Tibial artery (tissue), 4 donors: ENCODE data around the gene PCSK5.

Source experiments
- DNase-seq, 2 donors: peaks; one replicate each; pipeline ENCODE4 v3.0.0-alpha.2; 2019
- H3K27ac ChIP-seq, 2 donors: fragments of 200-600 bp; sonication (generic) in 1 of 2; 1 replicate in 1 of 2; 2 replicates in 1 of 2; pipeline ENCODE4 v1.5.1; 2018 to 2019; ENCODE audit warnings: mild to moderate bottlenecking in 1 of 2
- H3K27me3 ChIP-seq, 2 donors: fragments of 200-600 bp; sonication (generic) in 1 of 2; one replicate each; pipeline versions ENCODE4 v1.5.1 to v1.6.0; 2016 to 2019
- H3K36me3 ChIP-seq, 3 donors: fragments of 200-600 bp; sonication (generic) in 2 of 3; one replicate each; pipeline ENCODE4 v1.5.1; 2016 to 2019; ENCODE audit warnings: mild to moderate bottlenecking in 2 of 3
- H3K4me1 ChIP-seq, 4 donors: fragments of 200-600 bp; sonication (generic) in 2 of 4; 1 replicate in 3 of 4; 2 replicates in 1 of 4; pipeline ENCODE4 v1.5.1; 2016 to 2019
- H3K4me3 ChIP-seq, 2 donors: fragments of 200-600 bp; sonication (generic) in 1 of 2; 1 replicate in 1 of 2; 2 replicates in 1 of 2; pipeline ENCODE4 v1.5.1; 2018 to 2019; ENCODE audit warnings: mild to moderate bottlenecking in 2 of 2
- H3K9me3 ChIP-seq, 3 donors: fragments of 200-600 bp; sonication (generic) in 1 of 3; one replicate each; pipeline ENCODE4 v1.5.1; 2016 to 2019
- CTCF ChIP-seq, 2 experiments: fragments of 200-600 bp in 1 of 2; fragments of 450-650 bp in 1 of 2; IDR thresholded peaks; one replicate each; pipeline ENCODE4 v1.5.1; 2017 to 2019; ENCODE audit warnings: antibody characterized with exemption in 2 of 2, mild to moderate bottlenecking in 1 of 2, moderate library complexity in 1 of 2
- intact Hi-C: fragments of 100-400 bp; cut with DNase I; formaldehyde crosslinking; loops from one replicate; pipeline ENCODE4 v1.15.0; 2023; ENCODE audit warnings: low total_unique reads

PCSK5 gene

GRCh38 chr9:75912951-75913350, 22.5 kb downstream of the PCSK5 start:
- no peaks in the 10 kb centered on the region for H3K27me3 ChIP-seq
- no peak overlapping the region for H3K27ac ChIP-seq
- no peak for TF ChIP-seq CTCF (IDR thresholded peaks at IDR 0.05)
- no peaks in the 10 kb centered on the region for H3K36me3 ChIP-seq
- no peaks in the 10 kb centered on the region for H3K9me3 ChIP-seq
- H3K4me3 ChIP-seq = no peak overlapping the region
- peaks cover 0 to 5% (median under 1%) of the 10 kb centered on the region in 4 donors for H3K4me1 ChIP-seq
- no peak for DNase-seq
- intact Hi-C loops = no loop called here

GRCh38 chr9:75914002-75914401, 23.5 kb downstream of the PCSK5 start:
- H3K27ac ChIP-seq = no peak overlapping the region
- no peak for DNase-seq
- H3K27me3 ChIP-seq = no peaks in the 10 kb centered on the region
- no peaks in the 10 kb centered on the region for H3K9me3 ChIP-seq
- no peak for TF ChIP-seq CTCF (IDR thresholded peaks at IDR 0.05)
- no peak overlapping the region for H3K4me3 ChIP-seq
- intact Hi-C loops = no loop called here
- H3K4me1 ChIP-seq = no peaks in the 10 kb centered on the region
- no peaks in the 10 kb centered on the region for H3K36me3 ChIP-seq

GRCh38 chr9:75914883-75915452, 24.5 kb downstream of the PCSK5 start:
- H3K36me3 ChIP-seq = no peaks in the 10 kb centered on the region
- TF ChIP-seq CTCF (IDR thresholded peaks at IDR 0.05) = no peak
- intact Hi-C loops = no loop called here

GRCh38 chr9:75918154-75918553, 27.7 kb downstream of the PCSK5 start:
- intact Hi-C loops = no loop called here
- Histone ChIP-seq H3K4me3 (no peak overlapping the region), H3K36me3 (no peaks in the 10 kb centered on the region), H3K9me3 (no peaks in the 10 kb centered on the region), H3K27me3 (no peaks in the 10 kb centered on the region), H3K4me1 (no peaks in the 10 kb centered on the region), H3K27ac (no peak overlapping the region)
- TF ChIP-seq CTCF (IDR thresholded peaks at IDR 0.05) = no peak
- no peak for DNase-seq

More at GRCh38 chr9:75914883-75915452, 24.5 kb downstream of the PCSK5 start:
- Histone ChIP-seq H3K27me3 (no peaks in the 10 kb centered on the region), H3K9me3 (no peaks in the 10 kb centered on the region), H3K4me1 (no peaks in the 10 kb centered on the region), H3K27ac (no peak overlapping the region), H3K4me3 (no peak overlapping the region)
- DNase-seq = no peak

GRCh38 chr9:75918909-75919308, 28.4 kb downstream of the PCSK5 start:
- intact Hi-C loops = no loop called here

More at GRCh38 chr9:75918909-75919308, 28.4 kb downstream of the PCSK5 start:
- no peaks in the 10 kb centered on the region for H3K36me3 ChIP-seq
- DNase-seq = no peak
- no peaks in the 10 kb centered on the region for H3K9me3 ChIP-seq
- no peak overlapping the region for H3K4me3 ChIP-seq
- H3K4me1 ChIP-seq = no peaks in the 10 kb centered on the region
- no peaks in the 10 kb centered on the region for H3K27me3 ChIP-seq
- no peak for TF ChIP-seq CTCF (IDR thresholded peaks at IDR 0.05)
- no peak overlapping the region for H3K27ac ChIP-seq
